Measurements from ENCODE around the gene FZR1. TPM values are rescaled to one million over a fixed set of nuclear protein-coding genes. Genes with fewer than 3 reads are reported as not detected.
A peak's percentile ranks its signal among the peaks of the same experiment; 100 is the strongest.
"Not testable (repeated sequence)": the region's sequence is repeated elsewhere in the genome, so short reads cannot be mapped to it uniquely, and the experiment has no call there.

The FZR1 gene
- total RNA-seq, 1 experiment from 2014 or later = 53.4 TPM

- no peaks in the 10 kb centered on the region for H3K27me3 ChIP-seq (replicated peaks)
- H3K36me3 ChIP-seq = peaks cover 46% of the 10 kb centered on the region
- peaks cover 14% of the 10 kb centered on the region for H3K4me1 ChIP-seq (replicated peaks)
- no peaks in the 10 kb centered on the region for H3K9me3 ChIP-seq (replicated peaks)
- DNase-seq (ENCODE audit: low read depth in 1 of 2, low spot score in 2 of 2) = peak in 1 of 2 experiments; percentile 46
- H3K27ac ChIP-seq = peak overlapping the region; percentile 87
- peak overlapping the region; percentile 92 for H3K4me3 ChIP-seq
Observed at GRCh38 chr19:3573162-3573857, 67.2 kb downstream of the FZR1 start.

GRCh38 chr19:3573858-3574637 is 67.9 kb downstream of the FZR1 start:
- peak overlapping the region; percentile 92 for H3K4me3 ChIP-seq
- no peaks in the 10 kb centered on the region for H3K9me3 ChIP-seq (replicated peaks)
- peak overlapping the region; percentile 87 for H3K27ac ChIP-seq
- peaks cover 53% of the 10 kb centered on the region for H3K36me3 ChIP-seq
- no peaks in the 10 kb centered on the region for H3K27me3 ChIP-seq (replicated peaks)
- H3K4me1 ChIP-seq (replicated peaks) = peaks cover 22% of the 10 kb centered on the region
- peak; percentile 95 to 99 for DNase-seq (ENCODE audit: low read depth in 1 of 2, low spot score in 2 of 2)

GRCh38 chr19:3575260-3575741 is 69.2 kb downstream of the FZR1 start:
- H3K36me3 ChIP-seq = peaks cover 54% of the 10 kb centered on the region
- H3K27ac ChIP-seq = no peak overlapping the region
- no peak overlapping the region for H3K4me3 ChIP-seq
- no peaks in the 10 kb centered on the region for H3K27me3 ChIP-seq (replicated peaks)
- H3K9me3 ChIP-seq (replicated peaks) = no peaks in the 10 kb centered on the region
- no peak for DNase-seq (ENCODE audit: low read depth in 1 of 2, low spot score in 2 of 2)
- H3K4me1 ChIP-seq (replicated peaks) = peaks cover 34% of the 10 kb centered on the region

DNA sequence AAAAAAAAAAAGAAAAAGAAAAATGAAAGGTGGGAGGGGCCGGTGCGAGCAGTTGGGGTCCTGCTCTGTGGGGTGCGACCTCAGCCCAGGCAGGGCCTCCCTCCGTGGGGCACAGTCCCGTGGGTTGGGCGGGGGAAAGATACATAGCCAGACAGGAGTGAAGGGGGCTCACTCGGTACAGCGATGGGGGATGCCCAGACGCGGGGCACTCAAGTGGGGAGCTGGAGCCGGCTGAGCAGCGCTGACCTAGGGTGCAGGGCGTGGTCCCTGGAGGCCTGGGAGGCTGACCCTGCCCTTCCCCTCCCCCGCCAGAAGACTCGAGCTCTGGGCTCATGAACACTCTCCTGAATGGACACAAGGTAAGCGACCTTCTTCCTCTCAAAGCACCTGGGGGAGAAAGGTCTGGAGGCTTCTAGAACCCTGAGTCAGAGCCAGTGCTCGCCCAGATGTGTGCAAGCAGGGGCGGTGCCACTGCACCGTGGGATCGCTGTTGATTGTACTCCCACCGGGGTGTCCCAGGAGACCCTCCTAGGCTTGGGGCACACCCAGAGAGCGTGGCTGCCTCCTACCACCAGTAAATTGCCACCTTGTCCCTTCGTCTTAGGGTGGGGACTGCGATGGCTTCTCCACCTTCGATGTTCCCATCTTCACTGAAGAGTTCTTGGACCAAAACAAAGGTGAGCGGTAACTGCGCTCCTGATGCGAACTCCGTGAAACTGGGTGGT is 70.0 kb downstream of the FZR1 start:
- H3K27me3 ChIP-seq (replicated peaks) = no peaks in the 10 kb centered on the region
- no peak overlapping the region for H3K4me3 ChIP-seq
- H3K9me3 ChIP-seq (replicated peaks) = no peaks in the 10 kb centered on the region

GRCh38 chr19:3576696-3577443 is 70.8 kb downstream of the FZR1 start:
- no peak for DNase-seq (ENCODE audit: low read depth in 1 of 2, low spot score in 2 of 2)
- Histone ChIP-seq H3K4me1 (replicated peaks) (peaks cover 49% of the 10 kb centered on the region), H3K9me3 (replicated peaks) (no peaks in the 10 kb centered on the region), H3K27ac (no peak overlapping the region), H3K4me3 (no peak overlapping the region), H3K27me3 (replicated peaks) (no peaks in the 10 kb centered on the region), H3K36me3 (peaks cover 52% of the 10 kb centered on the region)

More for the DNA sequence above, 70.0 kb downstream of the FZR1 start:
- Histone ChIP-seq H3K36me3 (peaks cover 54% of the 10 kb centered on the region), H3K27ac (no peak overlapping the region), H3K4me1 (replicated peaks) (peaks cover 42% of the 10 kb centered on the region)
- DNase-seq (ENCODE audit: low read depth in 1 of 2, low spot score in 2 of 2) = no peak

DNA sequence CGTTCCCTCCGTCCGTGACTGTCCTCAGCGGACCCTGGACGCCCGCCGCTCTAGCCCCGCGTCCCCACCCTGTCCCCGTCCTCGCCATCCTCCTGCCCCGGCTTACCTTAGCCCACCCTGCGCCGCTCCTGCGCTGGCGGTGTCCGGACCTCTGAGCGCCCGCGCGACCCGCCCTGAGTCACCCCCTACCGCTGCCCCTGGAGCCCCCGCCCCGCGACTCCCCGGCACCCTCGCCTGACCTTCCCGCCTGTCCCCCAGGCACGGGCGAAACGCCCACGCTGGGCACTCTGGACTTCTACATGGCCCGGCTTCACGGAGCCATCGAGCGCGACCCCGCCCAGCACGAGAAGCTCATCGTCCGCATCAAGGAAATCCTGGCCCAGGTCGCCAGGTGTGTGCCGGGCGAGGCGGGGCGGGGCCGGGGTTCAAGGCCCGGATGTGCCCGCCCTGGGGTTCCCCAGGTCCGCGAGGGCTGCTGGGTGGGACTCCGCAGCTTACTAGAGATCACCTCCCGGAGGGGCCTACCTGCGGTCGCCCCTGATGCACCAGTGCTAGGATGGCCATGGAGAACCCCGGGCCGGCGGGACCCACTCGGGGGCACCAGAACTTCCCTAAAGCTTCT is 71.7 kb downstream of the FZR1 start:
- peaks cover 48% of the 10 kb centered on the region for H3K4me1 ChIP-seq (replicated peaks)
- H3K27me3 ChIP-seq (replicated peaks) = no peaks in the 10 kb centered on the region
- no peak overlapping the region for H3K4me3 ChIP-seq
- H3K9me3 ChIP-seq (replicated peaks) = no peaks in the 10 kb centered on the region
- no peak for DNase-seq (ENCODE audit: low read depth in 1 of 2, low spot score in 2 of 2)
- H3K27ac ChIP-seq = no peak overlapping the region
- H3K36me3 ChIP-seq = peaks cover 52% of the 10 kb centered on the region

GRCh38 chr19:3578390-3578789 is 72.3 kb downstream of the FZR1 start:
- Histone ChIP-seq H3K27ac (peak overlapping the region; percentile 97), H3K27me3 (replicated peaks) (no peaks in the 10 kb centered on the region), H3K9me3 (replicated peaks) (no peaks in the 10 kb centered on the region), H3K4me1 (replicated peaks) (peaks cover 48% of the 10 kb centered on the region), H3K36me3 (peaks cover 47% of the 10 kb centered on the region), H3K4me3 (no peak overlapping the region)
- DNase-seq (ENCODE audit: low read depth in 1 of 2, low spot score in 2 of 2) = no peak

- Histone ChIP-seq H3K27me3 (replicated peaks) (no peaks in the 10 kb centered on the region), H3K27ac (peak overlapping the region; percentile 97), H3K9me3 (replicated peaks) (no peaks in the 10 kb centered on the region), H3K4me1 (replicated peaks) (peaks cover 53% of the 10 kb centered on the region), H3K4me3 (no peak overlapping the region), H3K36me3 (peaks cover 29% of the 10 kb centered on the region)
- DNase-seq (ENCODE audit: low read depth in 1 of 2, low spot score in 2 of 2) = peak; percentile 91 to 92
Observed at GRCh38 chr19:3580156-3580934, 74.2 kb downstream of the FZR1 start.

GRCh38 chr19:3581792-3582191 is 75.7 kb downstream of the FZR1 start:
- not testable (repeated sequence) for H3K9me3 ChIP-seq (replicated peaks); H3K4me3 ChIP-seq; H3K27me3 ChIP-seq (replicated peaks); DNase-seq (ENCODE audit: low read depth in 1 of 2, low spot score in 2 of 2)
- Histone ChIP-seq H3K36me3 (peaks cover 16% of the 10 kb centered on the region), H3K4me1 (replicated peaks) (peaks cover 62% of the 10 kb centered on the region), H3K27ac (peak overlapping the region; percentile 24; the same call in 1 of the 2 replicates)

DNA sequence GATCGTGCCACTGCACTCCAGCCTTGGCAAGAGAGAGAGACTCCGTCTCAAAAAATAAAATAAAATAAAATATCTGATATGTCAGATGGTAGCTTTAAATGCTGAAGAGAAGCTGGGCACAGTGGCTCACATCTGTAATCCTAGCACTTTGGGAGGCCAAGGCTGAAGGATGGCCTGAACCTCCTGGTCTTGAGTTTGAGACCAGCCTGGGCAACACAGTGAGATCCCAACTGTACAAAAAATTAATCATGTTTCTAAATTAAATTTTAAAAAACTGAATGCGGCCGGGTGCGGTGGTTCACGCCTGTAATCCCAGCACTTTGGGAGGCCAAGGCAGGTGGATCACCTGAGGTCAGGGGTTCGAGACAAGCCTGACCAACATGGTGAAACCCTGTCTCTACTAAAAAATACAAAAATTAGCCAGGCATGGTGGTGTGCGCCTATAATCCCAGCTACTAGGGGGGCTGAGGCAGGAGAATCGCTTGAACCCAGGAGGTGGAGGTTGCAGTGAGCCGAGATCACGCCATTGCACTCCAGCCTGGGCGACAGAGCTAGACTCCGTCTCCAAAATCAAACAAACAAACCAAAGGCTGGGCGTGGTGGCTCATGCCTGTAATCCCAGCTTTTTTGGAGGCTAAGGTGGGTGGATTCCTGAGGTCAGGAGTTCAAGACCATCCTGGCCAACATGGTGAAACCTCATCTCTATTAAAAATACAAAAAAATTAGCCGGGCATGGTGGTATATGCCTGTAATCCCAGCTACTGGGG is 78.1 kb downstream of the FZR1 start:
- peaks cover 47% of the 10 kb centered on the region for H3K4me1 ChIP-seq (replicated peaks)
- H3K27ac ChIP-seq; H3K4me3 ChIP-seq; DNase-seq (ENCODE audit: low read depth in 1 of 2, low spot score in 2 of 2); H3K36me3 ChIP-seq; H3K27me3 ChIP-seq (replicated peaks); H3K9me3 ChIP-seq (replicated peaks): not testable (repeated sequence)

DNA sequence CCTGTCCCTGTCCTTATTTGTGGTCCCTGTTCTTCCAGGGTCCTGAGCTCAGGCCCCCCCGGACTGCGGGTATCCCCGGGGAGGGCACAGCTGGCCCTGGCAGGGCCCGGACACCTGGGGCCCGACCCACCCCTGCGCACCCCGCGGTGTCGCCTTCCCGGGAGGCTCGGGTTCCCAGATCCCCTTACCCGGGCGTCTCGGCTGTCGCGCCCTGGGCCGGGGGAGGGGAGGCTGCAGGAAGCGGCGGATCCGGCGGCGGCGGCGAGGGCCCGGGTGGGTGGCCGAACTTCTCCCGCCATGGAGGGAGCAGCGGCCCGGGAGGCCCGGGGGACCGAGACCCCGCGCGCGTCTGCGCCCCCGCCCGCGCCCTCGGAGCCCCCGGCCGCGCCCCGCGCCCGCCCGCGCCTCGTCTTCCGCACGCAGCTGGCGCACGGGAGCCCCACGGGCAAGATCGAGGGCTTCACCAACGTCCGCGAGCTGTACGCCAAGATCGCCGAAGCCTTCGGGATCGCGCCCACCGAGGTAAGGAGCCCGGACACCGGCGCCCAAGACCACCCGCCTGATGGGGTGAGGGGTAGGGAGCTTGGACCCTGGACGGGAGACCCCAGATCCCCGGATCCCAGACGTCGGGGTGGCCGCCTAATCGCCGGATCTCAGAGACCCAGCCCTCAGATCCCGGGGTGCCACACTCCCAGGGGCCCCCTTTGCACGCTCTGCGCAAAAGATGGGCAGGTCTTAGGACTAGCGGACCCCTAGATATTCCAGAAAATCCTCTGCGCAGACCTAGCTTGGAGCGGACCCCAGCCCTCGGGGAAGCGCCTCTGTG is 79.4 kb downstream of the FZR1 start, which contains the start of gene GIPC3:
Gene GIPC3, plus strand, starts transcription at position 178 of the 826 bp plus-strand sequence. Its CDS starts 120 bp downstream, at position 298.
- peak within 1 kb of the TSS; percentile 57 for H3K4me3 ChIP-seq
- no peaks in the 10 kb centered on the region for H3K27me3 ChIP-seq (replicated peaks)
- peaks cover 35% of the 10 kb centered on the region for H3K4me1 ChIP-seq (replicated peaks)
- peaks cover 9% of the 10 kb centered on the region; the same call in 1 of the 2 replicates for H3K36me3 ChIP-seq
- peaks cover 2% of the 10 kb centered on the region; the same call in 1 of the 2 replicates for H3K9me3 ChIP-seq (replicated peaks)
- DNase-seq (ENCODE audit: low read depth in 1 of 2, low spot score in 2 of 2) = peak; percentile 42 to 54
- H3K27ac ChIP-seq = peak within 1 kb of the TSS; percentile 71

Data from SJSA1 (cell line).